Right lobe of liver (tissue), 6 donors: ENCODE data around the gene GJB4. TPM values are rescaled to one million over a fixed set of nuclear protein-coding genes. Genes with fewer than 3 reads are reported as not detected.

Experiments
- ATAC-seq, 4 donors: fragments of 200-7000 bp; cut with Tn5 transposase; one replicate each; pipeline ENCODE4 v1.9.1; 2020; ENCODE audit warnings: mild to moderate bottlenecking in 4 of 4, moderate library complexity in 4 of 4
- DNase-seq, 3 donors: peaks; one replicate each; pipeline ENCODE4 v3.0.0-alpha.2; 2020
- H3K27ac ChIP-seq, 3 donors: fragments of 200-600 bp; one replicate each; pipeline ENCODE4 v1.8.0; 2022
- H3K27me3 ChIP-seq, 2 donors: fragments of 200-600 bp; one replicate each; pipeline ENCODE4 v1.8.0; 2022
- H3K36me3 ChIP-seq, 4 donors: fragments of 200-600 bp; sonication (generic) in 1 of 4; one replicate each; pipeline versions ENCODE4 v1.5.1 to v1.8.0; 2017 to 2022; ENCODE audit warnings: control low read depth in 1 of 4
- H3K4me1 ChIP-seq, 4 donors: fragments of 200-600 bp; sonication (generic) in 1 of 4; one replicate each; pipeline versions ENCODE4 v1.5.1 to v1.8.0; 2017 to 2022; ENCODE audit warnings: control low read depth in 1 of 4
- H3K4me3 ChIP-seq, 3 donors: fragments of 200-600 bp; one replicate each; pipeline ENCODE4 v1.8.0; 2022
- H3K9me3 ChIP-seq, 4 donors: fragments of 200-600 bp; sonication (generic) in 1 of 4; one replicate each; pipeline versions ENCODE4 v1.5.1 to v1.8.0; 2017 to 2022; ENCODE audit warnings: control low read depth in 1 of 4
- POLR2A ChIP-seq: fragments of 450-650 bp; IDR thresholded peaks from one replicate; pipeline ENCODE4 v1.6.1; 2017; ENCODE audit warnings: antibody characterized with exemption, mild to moderate bottlenecking
- WGBS: methylation state at CpG from one replicate; pipeline ENCODE4 v1.1.6; 2018; ENCODE audit warnings: low coverage, low lambda C conversion rate; ENCODE audit not compliant: insufficient coverage; ENCODE audit errors: missing lambda C conversion rate; 5-methylcytosine and 5-hydroxymethylcytosine counted together
- intact Hi-C, 2 donors: fragments of 100-400 bp; cut with DNase I; formaldehyde crosslinking; loops; one replicate each; pipeline versions ENCODE4 v1.11.2 to v1.14.1; 2022
- total RNA-seq, 6 experiments: library from RNA; depleted of rRNA in 2 of 6; stranded (reverse); fragments of >200 nt in 2 of 6; fragmentation: NEBNext Ultra II Directional in 3 of 6; extraction: Animal tissue kit (Norgen Biotek cat#: 25700) in 3 of 6; gene quantifications; one replicate each; pipeline versions ENCODE4 v1.1.0 to v1.2.4, GENCODE V29; 2016 to 2023
- TF ChIP-seq, protein P1 (sequence below), 4 donors: fragments of 200-600 bp in 3 of 4; fragments of 450-650 bp in 1 of 4; IDR thresholded peaks; one replicate each; pipeline versions ENCODE4 v1.5.1 to v1.8.0; 2016 to 2022; ENCODE audit warnings: antibody characterized with exemption in 4 of 4, mild to moderate bottlenecking in 2 of 4
- donor health status: DM: no; HTN: yes; CAD: no.
- donor health status: DM: no; HTN: no; CAD: no.
- donor health status: DM: no; HTN: no; CAD: no.
- donor health status: DM: no; HTN: yes; CAD: no.
- donor health status: DM: no; HTN: yes; CAD: no.

GJB4 gene
- total RNA-seq, 6 experiments from 2014 or later = not detected

GRCh38 chr1:34739613-34740012, 19.9 kb upstream of the GJB4 start:
- 47% methylated on average over 2 of the region's 3 CpGs for WGBS
- no peak overlapping the region for H3K4me3 ChIP-seq
- no peaks in the 10 kb centered on the region for H3K4me1 ChIP-seq
- H3K27me3 ChIP-seq = no peaks in the 10 kb centered on the region
- intact Hi-C loops = no loop called here
- H3K9me3 ChIP-seq = no peaks in the 10 kb centered on the region
- H3K27ac ChIP-seq = no peak overlapping the region
- DNase-seq (no peak), ATAC-seq (no peak)
- no peaks in the 10 kb centered on the region for H3K36me3 ChIP-seq
- TF ChIP-seq, protein P1, sequence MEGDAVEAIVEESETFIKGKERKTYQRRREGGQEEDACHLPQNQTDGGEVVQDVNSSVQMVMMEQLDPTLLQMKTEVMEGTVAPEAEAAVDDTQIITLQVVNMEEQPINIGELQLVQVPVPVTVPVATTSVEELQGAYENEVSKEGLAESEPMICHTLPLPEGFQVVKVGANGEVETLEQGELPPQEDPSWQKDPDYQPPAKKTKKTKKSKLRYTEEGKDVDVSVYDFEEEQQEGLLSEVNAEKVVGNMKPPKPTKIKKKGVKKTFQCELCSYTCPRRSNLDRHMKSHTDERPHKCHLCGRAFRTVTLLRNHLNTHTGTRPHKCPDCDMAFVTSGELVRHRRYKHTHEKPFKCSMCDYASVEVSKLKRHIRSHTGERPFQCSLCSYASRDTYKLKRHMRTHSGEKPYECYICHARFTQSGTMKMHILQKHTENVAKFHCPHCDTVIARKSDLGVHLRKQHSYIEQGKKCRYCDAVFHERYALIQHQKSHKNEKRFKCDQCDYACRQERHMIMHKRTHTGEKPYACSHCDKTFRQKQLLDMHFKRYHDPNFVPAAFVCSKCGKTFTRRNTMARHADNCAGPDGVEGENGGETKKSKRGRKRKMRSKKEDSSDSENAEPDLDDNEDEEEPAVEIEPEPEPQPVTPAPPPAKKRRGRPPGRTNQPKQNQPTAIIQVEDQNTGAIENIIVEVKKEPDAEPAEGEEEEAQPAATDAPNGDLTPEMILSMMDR (IDR thresholded peaks at IDR 0.05) = no peak
- TF ChIP-seq POLR2A = no peak

- no peaks in the 10 kb centered on the region for H3K4me1 ChIP-seq
- no peaks in the 10 kb centered on the region for H3K36me3 ChIP-seq
- no peaks in the 10 kb centered on the region for H3K27me3 ChIP-seq
- ATAC-seq (no peak), DNase-seq (no peak)
- no peak overlapping the region for H3K27ac ChIP-seq
- TF ChIP-seq POLR2A = no peak
- TF ChIP-seq, protein P1 (IDR thresholded peaks at IDR 0.05) = no peak
- no peak overlapping the region for H3K4me3 ChIP-seq
- 43% methylated on average over 17 of the region's 18 CpGs for WGBS
- H3K9me3 ChIP-seq = no peaks in the 10 kb centered on the region
- intact Hi-C loops = no loop called here
Observed at GRCh38 chr1:34740161-34740868, 19.2 kb upstream of the GJB4 start.

GRCh38 chr1:34742667-34743270, 16.8 kb upstream of the GJB4 start:
- Histone ChIP-seq H3K36me3 (no peaks in the 10 kb centered on the region), H3K27me3 (no peaks in the 10 kb centered on the region), H3K4me1 (no peaks in the 10 kb centered on the region), H3K9me3 (no peaks in the 10 kb centered on the region), H3K4me3 (no peak overlapping the region), H3K27ac (no peak overlapping the region)
- TF ChIP-seq POLR2A = no peak
- TF ChIP-seq, protein P1 (IDR thresholded peaks at IDR 0.05) = peak; percentile 87 to 99 (median 97)
- WGBS = 42% methylated on average over 4 of the region's 16 CpGs
- DNase-seq (peak; percentile 83 to 88 (median 85)), ATAC-seq (peak; percentile 97 to 99 (median 98))
- intact Hi-C loops = no loop called here

DNA sequence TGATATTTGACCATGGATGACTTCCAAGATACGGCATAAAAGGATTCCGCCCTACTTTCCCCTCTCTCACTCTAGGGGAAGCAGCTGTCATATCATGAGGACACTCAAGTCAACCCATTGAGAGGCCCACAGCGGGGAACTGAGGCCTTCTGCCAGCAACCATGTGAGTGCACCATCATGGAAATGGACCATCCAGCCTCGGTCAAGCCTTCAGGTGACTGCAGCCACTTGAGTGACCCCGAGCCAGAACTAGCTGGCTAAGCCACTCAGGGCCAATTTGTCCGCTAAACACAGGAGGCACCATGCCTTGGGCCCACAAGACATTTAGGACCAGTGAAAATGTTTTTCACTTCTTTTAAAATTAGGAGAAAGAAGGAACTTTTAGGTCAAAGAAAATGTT, 15.8 kb upstream of the GJB4 start:
- no peaks in the 10 kb centered on the region for H3K9me3 ChIP-seq
- H3K4me1 ChIP-seq = no peaks in the 10 kb centered on the region
- intact Hi-C loops = no loop called here
- H3K27ac ChIP-seq = no peak overlapping the region
- no peaks in the 10 kb centered on the region for H3K27me3 ChIP-seq
- ATAC-seq (no peak), DNase-seq (no peak)
- no peak overlapping the region for H3K4me3 ChIP-seq
- WGBS = 73% methylated on average over 2 of the region's 6 CpGs
- no peaks in the 10 kb centered on the region for H3K36me3 ChIP-seq
- no peak for TF ChIP-seq POLR2A
- TF ChIP-seq, protein P1 (IDR thresholded peaks at IDR 0.05) = no peak
